Measurements from ENCODE around the gene TUBGCP6. TPM values are rescaled to one million over a fixed set of nuclear protein-coding genes. Genes with fewer than 3 reads are reported as not detected.
A peak's percentile ranks its signal among the peaks of the same experiment; 100 is the strongest.

TUBGCP6 gene
- total RNA-seq, 3 donors from 2014 or later, result 34.2 to 66.2 (median 59.6) TPM

GRCh38 chr22:50261615-50262459 is 17.0 kb upstream of the TUBGCP6 start, which contains the start of gene MAPK12:
Gene MAPK12 (minus strand): TSS chr22:50261683. CDS start chr22:50261509, 174 bp downstream.
- DNase-seq (ENCODE audit: low spot score in 2 of 2), result no peak
- H3K36me3 ChIP-seq, result no peaks in the 10 kb centered on the region
- peaks cover 0 to 25% of the 10 kb centered on the region in 2 donors for H3K27me3 ChIP-seq
- TF ChIP-seq POLR2A (IDR thresholded peaks at IDR 0.05), result no peak
- TF ChIP-seq CTCF (IDR thresholded peaks at IDR 0.05), result no peak
- TF ChIP-seq POLR2AphosphoS5 (IDR thresholded peaks at IDR 0.05), result no peak
- peak within 1 kb of the TSS; percentile 43 to 79 (median 50) for H3K4me3 ChIP-seq
- peak within 1 kb of the TSS in 1 of 2 donors; percentile 38 for H3K27ac ChIP-seq
- intact Hi-C loops (cut with DNase I; ENCODE audit: low total_unique reads), result no loop called here
- H3K9me3 ChIP-seq, result no peaks in the 10 kb centered on the region
- H3K4me1 ChIP-seq, result no peaks in the 10 kb centered on the region

- no peaks in the 10 kb centered on the region for H3K4me1 ChIP-seq
- peak overlapping the region; percentile 43 to 79 (median 50) for H3K4me3 ChIP-seq
- no peak for DNase-seq (ENCODE audit: low spot score in 2 of 2)
- no peaks in the 10 kb centered on the region for H3K9me3 ChIP-seq
- peaks cover 0 to 25% of the 10 kb centered on the region in 2 donors for H3K27me3 ChIP-seq
- TF ChIP-seq CTCF (IDR thresholded peaks at IDR 0.05) (no peak), POLR2A (IDR thresholded peaks at IDR 0.05) (no peak), POLR2AphosphoS5 (IDR thresholded peaks at IDR 0.05) (no peak)
- H3K27ac ChIP-seq, result peak overlapping the region in 1 of 2 donors; percentile 38
- intact Hi-C loops (cut with DNase I; ENCODE audit: low total_unique reads), result no loop called here
- no peaks in the 10 kb centered on the region for H3K36me3 ChIP-seq
These were observed 16.2 kb upstream of the TUBGCP6 start for GRCh38 chr22:50260801-50261614.

GRCh38 chr22:50260434-50260800 is 15.6 kb upstream of the TUBGCP6 start:
- no peak for DNase-seq (ENCODE audit: low spot score in 2 of 2)
- Histone ChIP-seq H3K4me1 (no peaks in the 10 kb centered on the region), H3K36me3 (no peaks in the 10 kb centered on the region), H3K27me3 (peaks cover 0 to 25% of the 10 kb centered on the region in 2 donors), H3K9me3 (no peaks in the 10 kb centered on the region), H3K27ac (no peak overlapping the region), H3K4me3 (peak overlapping the region; percentile 43 to 79 (median 50))
- TF ChIP-seq POLR2AphosphoS5 (IDR thresholded peaks at IDR 0.05), result no peak
- TF ChIP-seq CTCF (IDR thresholded peaks at IDR 0.05), result no peak
- no peak for TF ChIP-seq POLR2A (IDR thresholded peaks at IDR 0.05)
- intact Hi-C loops (cut with DNase I; ENCODE audit: low total_unique reads), result no loop called here

- Histone ChIP-seq H3K4me1 (no peaks in the 10 kb centered on the region), H3K27ac (no peak overlapping the region), H3K9me3 (no peaks in the 10 kb centered on the region), H3K27me3 (peaks cover 0 to 25% of the 10 kb centered on the region in 2 donors), H3K36me3 (no peaks in the 10 kb centered on the region), H3K4me3 (no peak overlapping the region)
- TF ChIP-seq CTCF (IDR thresholded peaks at IDR 0.05), result no peak
- no peak for TF ChIP-seq POLR2AphosphoS5 (IDR thresholded peaks at IDR 0.05)
- TF ChIP-seq POLR2A (IDR thresholded peaks at IDR 0.05), result no peak
- no peak for DNase-seq (ENCODE audit: low spot score in 2 of 2)
- intact Hi-C loops (cut with DNase I; ENCODE audit: low total_unique reads), result loop anchor here (10.0 kb wide), 1 partner anchor 245 kb away; the partner anchor contains the start of genes LMF2 and NCAPH2
These were observed 14.5 kb upstream of the TUBGCP6 start for GRCh38 chr22:50259302-50259701.

Data from breast epithelium (tissue), 4 donors.